ENCODE data around the gene PSD4. TPM values are rescaled to one million over a fixed set of nuclear protein-coding genes. Genes with fewer than 3 reads are reported as not detected.

Gene PSD4
- total and polyA plus RNA-seq, 2 of the 4 experiments (the other 2 are of a cell fraction) = 0.36 to 0.70 TPM

Other genes starting within 250 kb of the PSD4 start
- gene IL36G, start 196.0 kb upstream of the PSD4 start, total RNA-seq (2012; rRNA removed) = not detected in 2 replicates
- not detected in 2 replicates for gene IL36G, start 196.0 kb upstream of the PSD4 start, polyA plus RNA-seq (2012; rRNA removed)
- not detected in 2 replicates for gene IL36A, start 168.5 kb upstream of the PSD4 start, total RNA-seq (2012; rRNA removed)
- gene IL36A, start 168.5 kb upstream of the PSD4 start, polyA plus RNA-seq (2012; rRNA removed) = not detected in 2 replicates
- not detected in 2 replicates for gene IL36B, start 121.1 kb upstream of the PSD4 start, total RNA-seq (2012; rRNA removed)
- gene IL36B, start 121.1 kb upstream of the PSD4 start, polyA plus RNA-seq (2012; rRNA removed) = not detected in 2 replicates
- gene IL36RN, start 114.8 kb upstream of the PSD4 start, total RNA-seq (2012; rRNA removed) = not detected in 2 replicates
- gene IL36RN, start 114.8 kb upstream of the PSD4 start, polyA plus RNA-seq (2012; rRNA removed) = not detected in 2 replicates
- gene IL1F10, start 106.0 kb upstream of the PSD4 start, total RNA-seq (2012; rRNA removed) = not detected in 2 replicates
- gene IL1F10, start 106.0 kb upstream of the PSD4 start, polyA plus RNA-seq (2012; rRNA removed) = not detected in 2 replicates
- gene IL1RN, start 46.4 kb upstream of the PSD4 start, total RNA-seq (2012; rRNA removed) = not detected in 2 replicates
- gene IL1RN, start 46.4 kb upstream of the PSD4 start, polyA plus RNA-seq (2012; rRNA removed) = not detected in 2 replicates
- gene PAX8, start 105.0 kb downstream of the PSD4 start, total RNA-seq (2012; rRNA removed) = 0.18 and 0.28 TPM in 2 replicates
- gene PAX8, start 105.0 kb downstream of the PSD4 start, polyA plus RNA-seq (2012; rRNA removed) = 1.1 and 1.5 TPM in 2 replicates